Renal cortical epithelial cell (primary cell): Measurements from ENCODE around the gene SCAMP3. TPM values are rescaled to one million over a fixed set of nuclear protein-coding genes. Genes with fewer than 3 reads are reported as not detected.
"Not testable (repeated sequence)": the region's sequence is repeated elsewhere in the genome, so short reads cannot be mapped to it uniquely, and the experiment has no call there.

Experiments used
- DNase-seq: peaks from one replicate; pipeline ENCODE4 v3.0.0-alpha.2; 2011; ENCODE audit warnings: low read depth
- total RNA-seq: library from RNA; depleted of rRNA; stranded (reverse); fragments of >200 nt; gene quantifications from 2 replicates; pipeline ENCODE4 v1.2.3, GENCODE V29; 2014

SCAMP3 gene
- total RNA-seq, 1 donor from 2014 or later: 42.1 TPM

DNA sequence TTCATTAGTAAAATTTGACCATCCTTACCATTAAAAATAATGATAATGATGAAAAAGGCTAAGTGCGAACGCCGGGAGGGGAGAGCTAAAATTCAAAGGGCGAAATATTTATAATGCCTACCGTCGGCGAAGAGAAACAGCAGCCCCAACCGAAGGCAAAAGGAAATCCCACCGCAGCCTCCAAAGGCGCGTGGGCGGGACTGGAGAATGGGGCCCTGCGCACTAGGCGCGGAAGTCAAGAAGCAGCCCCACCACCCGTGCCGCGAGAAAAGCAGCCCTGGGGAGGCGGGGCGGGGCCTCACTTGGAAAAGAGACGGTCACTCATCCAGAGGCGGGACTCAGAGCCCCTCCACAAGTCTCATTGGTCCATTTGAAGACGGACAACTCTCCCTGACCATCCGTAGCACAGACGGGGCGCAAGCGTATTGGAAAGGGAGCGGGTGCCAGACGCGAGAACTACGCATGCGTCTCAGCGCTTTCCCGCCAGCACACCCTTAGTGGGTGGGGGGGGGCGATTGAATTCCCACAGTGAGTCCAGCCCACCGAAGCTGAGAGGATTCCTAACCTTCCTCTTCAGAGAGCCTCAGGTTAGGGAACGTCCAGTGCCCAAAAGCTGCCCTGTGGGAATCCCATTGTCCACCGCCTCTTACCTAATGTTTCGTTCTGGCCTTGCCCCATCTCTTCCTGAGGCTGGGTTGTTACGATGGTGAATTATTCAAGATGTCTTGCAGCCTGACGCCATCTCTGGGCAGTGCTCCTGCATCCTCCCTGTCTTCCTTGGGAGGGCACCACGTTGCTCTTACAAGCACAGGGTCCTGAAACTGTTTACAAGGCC is 34.7 kb downstream of the SCAMP3 start:
- DNase-seq: peak; percentile 98

- no peak for DNase-seq
Observed at GRCh38 chr1:155226910-155227260, 35.3 kb downstream of the SCAMP3 start.

- DNase-seq: peak; percentile 80
Observed at GRCh38 chr1:155226188-155226909, 35.8 kb downstream of the SCAMP3 start.

DNA sequence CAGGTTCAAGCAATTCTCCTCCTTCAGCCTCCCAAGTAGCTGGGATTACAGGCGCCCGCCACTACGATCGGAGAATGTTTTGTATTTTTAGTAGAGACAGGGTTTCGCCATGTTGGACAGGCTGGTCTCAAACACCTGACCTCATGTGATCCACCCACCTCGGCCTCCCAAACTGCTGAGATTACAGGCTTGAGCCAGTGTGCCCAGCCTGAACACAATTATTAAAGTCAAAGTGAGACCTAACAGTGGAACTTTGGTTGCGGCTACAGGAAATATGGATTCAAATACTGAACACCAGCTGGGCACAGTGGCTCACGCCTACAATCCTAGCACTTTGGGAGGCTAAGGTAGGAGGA is 36.8 kb downstream of the SCAMP3 start:
- not testable (repeated sequence) for DNase-seq

DNA sequence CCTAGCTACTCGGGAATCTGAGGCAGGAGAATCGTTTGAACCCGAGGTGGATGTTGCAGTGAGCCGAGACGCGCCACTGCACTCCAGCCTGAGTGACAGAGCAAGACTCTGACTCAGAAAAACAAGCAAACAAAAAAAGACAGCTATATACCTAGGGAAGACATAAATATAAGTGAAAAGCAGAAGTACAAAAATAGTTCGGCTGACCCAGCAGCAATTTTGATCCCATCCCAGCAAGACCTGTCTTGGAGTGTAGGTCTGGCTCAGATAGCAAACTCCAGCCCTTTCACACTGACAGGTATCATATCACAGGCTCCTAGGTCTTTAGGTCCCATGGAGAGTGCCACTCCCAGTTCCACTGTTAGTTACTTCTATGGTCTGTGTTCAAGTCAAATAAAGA is 39.1 kb downstream of the SCAMP3 start:
- no peak for DNase-seq

DNA sequence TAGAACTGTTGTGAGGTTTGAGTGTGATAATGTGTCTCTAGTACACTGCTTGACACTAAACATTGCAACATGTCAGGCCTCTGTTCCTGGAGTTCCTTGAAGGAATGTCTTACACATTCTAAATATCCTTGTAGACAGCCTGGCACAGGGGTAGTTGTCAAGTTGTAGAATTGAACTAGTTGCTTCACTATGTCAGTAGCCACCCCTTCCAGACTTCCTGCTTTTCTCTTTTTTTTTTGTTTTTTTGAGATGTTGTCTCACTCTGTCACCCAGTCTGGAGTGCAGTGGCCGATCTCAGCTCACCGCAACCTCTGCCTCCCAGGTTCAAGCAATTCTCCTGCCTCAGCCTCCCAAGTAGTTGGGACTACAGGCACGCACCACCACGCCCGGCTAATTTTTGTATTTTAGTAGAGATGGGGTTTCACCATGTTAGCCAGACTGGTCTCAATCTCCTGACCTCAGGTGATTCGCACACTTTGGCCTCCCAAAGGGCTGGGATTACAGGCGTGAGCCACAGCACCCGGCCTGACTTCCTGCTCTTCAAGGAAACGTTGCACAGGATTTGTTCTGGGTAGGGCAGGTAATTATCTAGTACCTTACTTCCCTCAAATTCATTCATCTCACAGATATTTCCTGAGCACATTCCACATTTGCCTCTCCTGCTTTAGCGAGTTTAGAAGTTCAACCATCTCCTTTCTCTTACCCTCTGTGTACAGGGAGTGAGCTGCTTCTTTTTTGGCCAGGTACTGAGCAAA is 41.8 kb downstream of the SCAMP3 start:
- not testable (repeated sequence) for DNase-seq

- DNase-seq: peak; percentile 16
Observed at GRCh38 chr1:155219592-155220031, 42.5 kb downstream of the SCAMP3 start.

GRCh38 chr1:155218854-155219591 is 43.1 kb downstream of the SCAMP3 start:
- peak; percentile 46 for DNase-seq

GRCh38 chr1:155214702-155215101 is 47.5 kb downstream of the SCAMP3 start:
- not testable (repeated sequence) for DNase-seq

DNA sequence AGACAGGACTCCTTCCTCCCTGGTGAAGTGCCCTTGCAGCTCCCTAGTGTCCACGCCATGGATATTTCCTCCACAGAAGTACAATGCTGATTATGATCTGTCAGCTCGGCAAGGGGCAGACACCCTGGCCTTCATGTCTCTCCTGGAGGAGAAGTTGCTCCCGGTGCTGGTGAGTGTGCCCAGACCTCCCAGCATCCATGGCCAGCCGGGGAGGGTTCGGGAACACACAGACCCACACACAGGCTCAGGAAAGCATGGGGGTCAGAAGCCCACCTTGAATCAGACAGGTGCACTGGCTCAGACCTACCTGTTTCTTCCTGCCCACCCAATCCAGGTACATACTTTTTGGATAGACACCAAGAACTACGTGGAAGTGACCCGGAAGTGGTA is 50.1 kb downstream of the SCAMP3 start:
- DNase-seq: not testable (repeated sequence)

- not testable (repeated sequence) for DNase-seq
Observed at GRCh38 chr1:155211381-155212050, 50.6 kb downstream of the SCAMP3 start.

DNA sequence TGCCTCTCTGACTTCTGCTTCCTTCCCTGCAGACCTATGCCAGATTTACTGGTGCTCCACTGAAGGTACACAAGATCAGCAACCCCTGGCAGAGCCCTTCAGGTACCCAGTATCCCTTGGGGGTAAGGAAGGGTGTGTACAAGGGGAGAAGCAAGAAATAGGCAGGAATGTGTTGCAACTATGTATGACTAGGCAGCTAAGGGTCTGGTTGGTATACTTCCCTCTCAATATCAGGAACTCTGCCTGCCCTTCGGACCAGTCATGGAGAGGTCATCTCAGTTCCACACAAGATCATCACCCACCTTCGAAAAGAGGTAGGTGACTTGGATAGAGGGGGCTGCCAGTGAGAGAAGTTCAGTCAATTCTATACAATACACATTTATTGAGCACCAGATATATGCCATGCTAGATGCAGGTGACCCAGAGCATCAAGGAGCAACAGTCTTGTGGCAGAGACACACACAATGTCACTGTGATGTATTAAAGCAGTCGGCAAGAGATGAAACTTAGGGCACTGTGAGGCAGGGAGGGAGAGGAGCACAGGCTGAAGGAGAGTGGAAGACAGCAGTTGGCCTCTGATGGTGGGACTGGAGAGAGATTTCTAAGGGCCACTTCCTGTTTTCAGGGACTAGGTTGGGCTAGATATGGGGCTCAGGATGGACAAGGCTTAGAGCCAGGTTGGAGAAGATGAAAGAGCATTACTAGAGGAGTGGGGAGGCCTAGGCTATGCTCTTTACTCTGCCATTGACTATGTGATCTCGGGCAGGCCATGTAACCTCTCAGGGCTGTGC is 51.7 kb downstream of the SCAMP3 start:
- no peak for DNase-seq

- DNase-seq: no peak
Observed at GRCh38 chr1:155209312-155209721, 52.8 kb downstream of the SCAMP3 start.

DNA sequence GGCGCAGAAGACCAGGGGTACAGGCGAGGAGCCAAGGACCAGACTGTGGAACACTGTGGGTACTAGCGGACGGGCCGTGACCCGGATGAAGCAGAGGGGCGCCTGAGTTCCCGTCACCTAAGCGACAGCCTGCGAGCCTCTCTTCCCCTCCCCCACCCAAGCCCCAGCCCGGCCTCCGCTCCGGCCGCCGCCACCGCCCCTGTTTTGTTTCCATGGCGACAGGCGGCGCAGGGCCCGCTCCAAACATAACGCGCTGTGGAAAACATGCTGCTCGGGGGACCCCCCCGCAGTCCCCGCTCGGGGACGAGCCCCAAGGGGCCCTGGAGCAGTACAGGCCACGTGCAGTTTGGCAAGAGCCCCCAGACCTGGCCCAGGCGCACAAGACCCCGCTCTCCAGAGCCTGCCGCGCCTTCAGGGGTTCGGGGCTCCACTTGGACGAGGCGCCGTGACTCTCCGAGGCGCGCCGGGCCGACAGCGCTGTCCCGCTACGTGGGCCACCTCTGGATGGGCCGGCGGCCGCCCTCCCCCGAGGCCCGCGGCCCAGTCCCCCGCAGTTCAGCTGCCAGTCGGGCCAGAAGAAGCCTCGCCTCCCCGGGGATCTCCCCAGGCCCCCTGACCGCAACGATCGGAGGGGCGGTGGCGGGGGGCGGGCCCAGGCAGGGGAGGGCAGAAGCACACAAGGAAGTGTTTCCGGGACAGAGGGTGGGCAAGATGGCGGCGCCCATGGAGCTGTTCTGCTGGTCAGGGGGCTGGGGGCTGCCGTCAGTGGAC is 53.4 kb downstream of the SCAMP3 start, which contains the start of gene MTX1:
Gene MTX1, plus strand, starts transcription at position 155 of the 771 bp plus-strand sequence. Its CDS starts 110 bp downstream, at position 265.
- DNase-seq: peak; percentile 59

- no peak for DNase-seq
Observed at GRCh38 chr1:155207806-155208540, 54.2 kb downstream of the SCAMP3 start, which contains the start of gene THBS3. THBS3 (minus strand) TSS chr1:155207897; CDS start chr1:155207876, 21 bp downstream.

- DNase-seq: peak; percentile 74
Observed at GRCh38 chr1:155206891-155207805, 55.0 kb downstream of the SCAMP3 start.
